Lower leg skin (tissue), 3 donors: Measurements from ENCODE around the gene SCIMP.

Experiments used
- CTCF ChIP-seq, 3 donors: fragments of 450-650 bp; IDR thresholded peaks; one replicate each; pipeline ENCODE4 v1.5.1; 2016; ENCODE audit warnings: antibody characterized with exemption in 3 of 3, mild to moderate bottlenecking in 3 of 3, moderate library complexity in 2 of 3
- POLR2A ChIP-seq, 2 donors: fragments of 450-650 bp; IDR thresholded peaks; one replicate each; pipeline ENCODE4 v1.6.1; 2016 to 2017; ENCODE audit warnings: antibody characterized with exemption in 2 of 2, mild to moderate bottlenecking in 1 of 2, moderate library complexity in 1 of 2

DNA sequence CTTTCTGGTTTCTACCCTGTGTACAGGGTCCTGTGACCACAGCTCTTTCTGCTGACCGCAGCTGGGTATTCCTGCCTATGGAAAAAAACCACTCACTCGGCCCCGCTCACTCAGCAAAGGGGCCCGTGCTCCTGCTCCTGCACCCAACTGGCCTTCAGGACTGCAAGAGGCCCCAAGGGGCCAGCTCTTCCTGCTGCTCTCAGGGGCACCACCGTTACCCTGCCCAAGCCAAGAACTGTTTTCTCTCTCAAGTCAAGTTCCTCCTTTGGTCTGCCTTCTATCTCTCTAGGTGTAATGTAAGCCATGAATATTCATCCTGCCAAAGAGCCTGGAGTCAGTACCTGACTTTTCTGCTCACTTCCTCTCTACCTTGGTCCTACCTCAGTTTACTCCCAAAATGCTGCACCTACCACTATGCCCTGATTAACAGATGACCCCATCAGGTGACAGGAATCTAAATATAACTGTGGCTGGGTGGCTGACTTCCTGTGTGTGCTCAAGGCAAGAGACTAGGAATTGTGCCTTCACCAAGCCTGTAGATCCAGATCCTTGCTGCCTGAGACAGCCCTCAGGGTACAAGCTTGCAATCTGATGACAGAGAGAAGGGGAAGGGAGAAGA is 20.4 kb upstream of the SCIMP start:
- no peak for TF ChIP-seq CTCF (IDR thresholded peaks at IDR 0.05)
- no peak for TF ChIP-seq POLR2A (IDR thresholded peaks at IDR 0.05)
